DOHH2 (cell line): ENCODE data around the gene TBATA.

Experiments
- CTCF ChIP-seq: fragments of 200-600 bp; sonication (generic); IDR thresholded peaks from one replicate; pipeline ENCODE4 v1.5.1; 2014; ENCODE audit warnings: antibody characterized with exemption, mild to moderate bottlenecking, low read depth, low read length; ENCODE audit not compliant: poor library complexity, severe bottlenecking
- EZH2phosphoT487 ChIP-seq: fragments of 200-600 bp; sonication (generic); IDR thresholded peaks from 2 replicates; pipeline ENCODE4 v1.6.1; 2017; ENCODE audit warnings: borderline replicate concordance, mild to moderate bottlenecking, antibody characterized with exemption, low read length, moderate library complexity, mixed read lengths

- TF ChIP-seq CTCF = no peak
- TF ChIP-seq EZH2phosphoT487 = no peak
These were observed 37.8 kb downstream of the TBATA start for GRCh38 chr10:70747192-70747965.
